ENCODE data around the gene LHFPL3. TPM values are rescaled to one million over a fixed set of nuclear protein-coding genes. Genes with fewer than 3 reads are reported as not detected.
"Not testable (repeated sequence)": the region's sequence is repeated elsewhere in the genome, so short reads cannot be mapped to it uniquely, and the experiment has no call there.

LHFPL3 gene
- total RNA-seq, 4 donors from 2014 or later, result not detected

DNA sequence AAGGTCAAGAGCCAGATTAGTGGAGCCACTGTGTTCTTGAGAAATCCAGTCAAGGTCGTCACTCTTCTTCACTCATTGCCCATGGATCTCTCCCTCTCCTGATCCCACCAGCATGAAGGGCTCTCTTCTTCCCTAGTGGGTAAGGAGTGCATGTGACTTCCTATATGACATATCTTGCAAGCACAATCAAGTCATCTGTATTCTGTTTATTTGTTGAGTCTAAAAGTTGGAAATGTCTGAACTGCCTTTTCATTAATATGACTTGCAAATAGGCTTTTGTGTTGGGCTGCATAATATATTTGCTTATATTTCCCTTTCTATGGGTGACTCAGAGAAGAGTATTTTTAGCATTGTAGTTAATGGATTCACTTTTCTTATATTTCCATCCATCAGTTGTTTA is 371.9 kb downstream of the LHFPL3 start:
- Histone ChIP-seq H3K27me3 (no peaks in the 10 kb centered on the region), H3K4me1 (no peaks in the 10 kb centered on the region), H3K9me3 (no peaks in the 10 kb centered on the region), H3K27ac (no peak overlapping the region), H3K4me3 (no peak overlapping the region), H3K36me3 (no peaks in the 10 kb centered on the region)
- WGBS, 2 donors, result 58 to 60% methylated on average over 1 of the region's 1 CpG
- intact Hi-C loops (cut with DNase I), result no loop called here
- no peak for TF ChIP-seq POLR2A (IDR thresholded peaks at IDR 0.05)
- TF ChIP-seq, protein P1, sequence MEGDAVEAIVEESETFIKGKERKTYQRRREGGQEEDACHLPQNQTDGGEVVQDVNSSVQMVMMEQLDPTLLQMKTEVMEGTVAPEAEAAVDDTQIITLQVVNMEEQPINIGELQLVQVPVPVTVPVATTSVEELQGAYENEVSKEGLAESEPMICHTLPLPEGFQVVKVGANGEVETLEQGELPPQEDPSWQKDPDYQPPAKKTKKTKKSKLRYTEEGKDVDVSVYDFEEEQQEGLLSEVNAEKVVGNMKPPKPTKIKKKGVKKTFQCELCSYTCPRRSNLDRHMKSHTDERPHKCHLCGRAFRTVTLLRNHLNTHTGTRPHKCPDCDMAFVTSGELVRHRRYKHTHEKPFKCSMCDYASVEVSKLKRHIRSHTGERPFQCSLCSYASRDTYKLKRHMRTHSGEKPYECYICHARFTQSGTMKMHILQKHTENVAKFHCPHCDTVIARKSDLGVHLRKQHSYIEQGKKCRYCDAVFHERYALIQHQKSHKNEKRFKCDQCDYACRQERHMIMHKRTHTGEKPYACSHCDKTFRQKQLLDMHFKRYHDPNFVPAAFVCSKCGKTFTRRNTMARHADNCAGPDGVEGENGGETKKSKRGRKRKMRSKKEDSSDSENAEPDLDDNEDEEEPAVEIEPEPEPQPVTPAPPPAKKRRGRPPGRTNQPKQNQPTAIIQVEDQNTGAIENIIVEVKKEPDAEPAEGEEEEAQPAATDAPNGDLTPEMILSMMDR (IDR thresholded peaks at IDR 0.05), result no peak
- no peak for DNase-seq

- H3K4me3 ChIP-seq; intact Hi-C loops (cut with DNase I); H3K9me3 ChIP-seq; H3K27ac ChIP-seq; DNase-seq; H3K27me3 ChIP-seq; H3K4me1 ChIP-seq; H3K36me3 ChIP-seq: not testable (repeated sequence)
- WGBS, 2 donors, result 93 to 94% methylated on average over 2 of the region's 2 CpGs
Observed at GRCh38 chr7:104721027-104721426, 392.6 kb downstream of the LHFPL3 start.

DNA sequence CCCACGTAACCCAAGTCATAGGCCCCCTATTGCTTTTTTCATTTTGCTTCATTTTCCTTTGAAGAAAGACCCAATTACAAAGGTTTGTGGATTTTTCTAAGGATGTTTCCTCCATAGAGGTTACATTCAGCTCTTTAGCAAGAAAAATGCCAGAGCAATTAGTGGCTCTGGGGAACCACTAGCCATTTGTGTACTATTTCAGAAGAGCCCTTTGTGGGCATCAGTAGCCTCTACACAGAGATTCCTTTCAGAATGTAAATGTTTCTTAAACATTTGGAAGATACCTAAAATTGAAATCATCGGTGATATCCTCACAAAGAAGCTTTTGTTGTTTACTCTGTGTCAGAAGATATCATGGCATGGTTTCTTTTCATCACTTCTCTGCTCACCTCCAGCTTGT is 394.6 kb downstream of the LHFPL3 start:
- 78 to 79% methylated on average over 2 of the region's 2 CpGs for WGBS, 2 donors
- Histone ChIP-seq H3K27ac (no peak overlapping the region), H3K36me3 (no peaks in the 10 kb centered on the region), H3K9me3 (no peaks in the 10 kb centered on the region), H3K4me1 (no peaks in the 10 kb centered on the region), H3K4me3 (no peak overlapping the region), H3K27me3 (no peaks in the 10 kb centered on the region)
- intact Hi-C loops (cut with DNase I), result no loop called here
- no peak for DNase-seq
- TF ChIP-seq, protein P1 (IDR thresholded peaks at IDR 0.05), result no peak
- TF ChIP-seq POLR2A (IDR thresholded peaks at IDR 0.05), result no peak

DNA sequence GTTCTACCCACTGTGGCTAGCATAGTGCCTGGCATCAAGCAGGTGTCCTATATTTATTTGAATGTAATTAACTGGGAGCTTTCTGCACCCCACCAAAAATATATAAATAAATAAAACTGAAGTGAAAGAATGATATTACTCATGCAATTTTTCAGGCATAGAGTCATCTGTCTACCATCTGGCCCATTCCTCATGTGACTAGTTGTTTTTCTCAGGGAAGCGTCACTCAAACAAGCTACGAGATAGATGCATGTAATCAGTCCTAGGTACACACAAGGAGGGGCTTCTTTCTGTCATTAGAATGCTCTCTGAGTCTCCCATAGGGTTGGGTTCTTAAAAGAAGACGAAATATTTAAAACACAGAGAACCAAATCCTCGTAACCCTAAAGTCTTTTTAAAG is 430.1 kb downstream of the LHFPL3 start:
- 52 to 56% methylated on average over 4 of the region's 4 CpGs for WGBS, 2 donors
- no peaks in the 10 kb centered on the region for H3K4me1 ChIP-seq
- H3K4me3 ChIP-seq, result no peak overlapping the region
- DNase-seq, result no peak
- no peak overlapping the region for H3K27ac ChIP-seq
- H3K36me3 ChIP-seq, result no peaks in the 10 kb centered on the region
- no peaks in the 10 kb centered on the region for H3K9me3 ChIP-seq
- intact Hi-C loops (cut with DNase I), result no loop called here
- H3K27me3 ChIP-seq, result no peaks in the 10 kb centered on the region
- no peak for TF ChIP-seq POLR2A (IDR thresholded peaks at IDR 0.05)
- TF ChIP-seq, protein P1 (IDR thresholded peaks at IDR 0.05), result no peak

DNA sequence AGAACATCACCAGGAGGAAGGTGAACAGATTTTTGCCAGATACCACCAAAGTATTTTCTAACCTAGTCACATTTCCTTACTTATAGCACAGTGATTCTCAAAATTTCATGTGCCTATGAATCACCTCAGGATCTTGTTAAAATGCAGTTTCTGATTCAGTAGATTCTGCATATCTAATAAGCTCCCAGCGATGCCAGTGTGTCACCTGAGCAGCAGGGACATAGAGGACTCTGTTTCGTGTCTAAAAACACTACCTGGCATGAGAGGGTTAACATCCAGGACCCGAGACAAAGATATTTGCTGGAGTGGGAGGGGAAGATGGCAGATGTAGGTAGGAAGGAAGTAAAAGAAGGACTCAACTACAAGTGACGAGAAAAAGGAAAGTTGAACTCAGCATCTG is 433.5 kb downstream of the LHFPL3 start:
- intact Hi-C loops (cut with DNase I), result no loop called here
- H3K36me3 ChIP-seq, result no peaks in the 10 kb centered on the region
- TF ChIP-seq POLR2A (IDR thresholded peaks at IDR 0.05), result no peak
- TF ChIP-seq, protein P1 (IDR thresholded peaks at IDR 0.05), result no peak
- no peaks in the 10 kb centered on the region for H3K27me3 ChIP-seq
- no peaks in the 10 kb centered on the region for H3K9me3 ChIP-seq
- DNase-seq, result no peak
- 53 to 61% methylated on average over 4 of the region's 4 CpGs for WGBS, 2 donors
- H3K27ac ChIP-seq, result no peak overlapping the region
- no peaks in the 10 kb centered on the region for H3K4me1 ChIP-seq
- no peak overlapping the region for H3K4me3 ChIP-seq

GRCh38 chr7:104767113-104767512 is 438.7 kb downstream of the LHFPL3 start:
- 55 to 69% methylated on average over 4 of the region's 4 CpGs for WGBS, 2 donors
- Histone ChIP-seq H3K9me3 (no peaks in the 10 kb centered on the region), H3K27me3 (no peaks in the 10 kb centered on the region), H3K27ac (no peak overlapping the region), H3K36me3 (no peaks in the 10 kb centered on the region), H3K4me1 (no peaks in the 10 kb centered on the region), H3K4me3 (no peak overlapping the region)
- intact Hi-C loops (cut with DNase I), result no loop called here
- TF ChIP-seq, protein P1 (IDR thresholded peaks at IDR 0.05), result no peak
- no peak for TF ChIP-seq POLR2A (IDR thresholded peaks at IDR 0.05)
- DNase-seq, result no peak

Measured in esophagus squamous epithelium (tissue), 5 donors.